Measurements from ENCODE around the gene GRIK5. TPM values are rescaled to one million over a fixed set of nuclear protein-coding genes. Genes with fewer than 3 reads are reported as not detected.

Gene GRIK5
- total RNA-seq, 4 donors from 2014 or later: 0.22 to 0.33 TPM; not detected in 2

GRCh38 chr19:42080764-42081375 lies 10.9 kb upstream of the GRIK5 start:
- TF ChIP-seq, protein P1, sequence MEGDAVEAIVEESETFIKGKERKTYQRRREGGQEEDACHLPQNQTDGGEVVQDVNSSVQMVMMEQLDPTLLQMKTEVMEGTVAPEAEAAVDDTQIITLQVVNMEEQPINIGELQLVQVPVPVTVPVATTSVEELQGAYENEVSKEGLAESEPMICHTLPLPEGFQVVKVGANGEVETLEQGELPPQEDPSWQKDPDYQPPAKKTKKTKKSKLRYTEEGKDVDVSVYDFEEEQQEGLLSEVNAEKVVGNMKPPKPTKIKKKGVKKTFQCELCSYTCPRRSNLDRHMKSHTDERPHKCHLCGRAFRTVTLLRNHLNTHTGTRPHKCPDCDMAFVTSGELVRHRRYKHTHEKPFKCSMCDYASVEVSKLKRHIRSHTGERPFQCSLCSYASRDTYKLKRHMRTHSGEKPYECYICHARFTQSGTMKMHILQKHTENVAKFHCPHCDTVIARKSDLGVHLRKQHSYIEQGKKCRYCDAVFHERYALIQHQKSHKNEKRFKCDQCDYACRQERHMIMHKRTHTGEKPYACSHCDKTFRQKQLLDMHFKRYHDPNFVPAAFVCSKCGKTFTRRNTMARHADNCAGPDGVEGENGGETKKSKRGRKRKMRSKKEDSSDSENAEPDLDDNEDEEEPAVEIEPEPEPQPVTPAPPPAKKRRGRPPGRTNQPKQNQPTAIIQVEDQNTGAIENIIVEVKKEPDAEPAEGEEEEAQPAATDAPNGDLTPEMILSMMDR (IDR thresholded peaks at IDR 0.05; ENCODE audit: low read depth): no peak

DNA sequence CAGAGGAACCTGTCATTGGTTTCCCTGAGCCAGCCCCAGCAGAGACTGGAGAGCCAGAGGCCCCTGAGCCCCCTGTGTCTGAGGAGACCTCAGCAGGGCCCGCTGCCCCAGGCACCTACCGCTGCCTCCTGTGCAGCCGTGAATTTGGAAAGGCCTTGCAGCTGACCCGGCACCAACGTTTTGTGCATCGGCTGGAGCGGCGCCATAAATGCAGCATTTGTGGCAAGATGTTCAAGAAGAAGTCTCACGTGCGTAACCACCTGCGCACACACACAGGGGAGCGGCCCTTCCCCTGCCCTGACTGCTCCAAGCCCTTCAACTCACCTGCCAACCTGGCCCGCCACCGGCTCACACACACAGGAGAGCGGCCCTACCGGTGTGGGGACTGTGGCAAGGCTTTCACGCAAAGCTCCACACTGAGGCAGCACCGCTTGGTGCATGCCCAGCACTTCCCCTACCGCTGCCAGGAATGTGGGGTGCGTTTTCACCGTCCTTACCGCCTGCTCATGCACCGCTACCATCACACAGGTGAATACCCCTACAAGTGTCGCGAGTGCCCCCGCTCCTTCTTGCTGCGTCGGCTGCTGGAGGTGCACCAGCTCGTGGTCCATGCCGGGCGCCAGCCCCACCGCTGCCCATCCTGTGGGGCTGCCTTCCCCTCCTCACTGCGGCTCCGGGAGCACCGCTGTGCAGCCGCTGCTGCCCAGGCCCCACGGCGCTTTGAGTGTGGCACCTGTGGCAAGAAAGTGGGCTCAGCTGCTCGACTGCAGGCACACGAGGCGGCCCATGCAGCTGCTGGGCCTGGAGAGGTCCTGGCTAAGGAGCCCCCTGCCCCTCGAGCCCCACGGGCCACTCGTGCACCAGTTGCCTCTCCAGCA lies 10.1 kb upstream of the GRIK5 start:
- TF ChIP-seq, protein P1 (IDR thresholded peaks at IDR 0.05; ENCODE audit: low read depth): no peak

- TF ChIP-seq, protein P1 (IDR thresholded peaks at IDR 0.05; ENCODE audit: low read depth): no peak
These were observed 9.3 kb upstream of the GRIK5 start for GRCh38 chr19:42079276-42079669.

GRCh38 chr19:42078538-42079275 lies 8.7 kb upstream of the GRIK5 start:
- TF ChIP-seq, protein P1 (IDR thresholded peaks at IDR 0.05; ENCODE audit: low read depth): no peak

DNA sequence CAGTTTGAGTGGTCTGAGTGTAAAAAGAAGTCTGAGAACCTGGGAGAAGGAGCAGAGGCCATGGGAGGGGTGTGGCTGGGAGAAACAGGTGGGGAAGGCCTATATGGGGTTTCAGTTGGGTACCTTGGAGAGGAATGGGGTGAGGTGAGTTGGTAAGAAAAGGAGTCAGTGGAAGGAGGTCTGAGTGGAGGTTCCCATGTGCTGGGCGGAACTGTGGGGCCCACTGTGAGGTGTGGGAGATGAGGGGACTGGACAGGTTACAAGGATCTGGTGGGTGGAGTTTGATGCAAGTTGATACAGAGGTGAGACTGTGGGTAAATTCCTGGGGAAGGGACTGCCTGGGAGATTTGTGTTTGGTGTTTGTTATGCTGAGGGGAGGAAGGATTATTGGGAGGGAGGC lies 8.1 kb upstream of the GRIK5 start:
- TF ChIP-seq, protein P1 (IDR thresholded peaks at IDR 0.05; ENCODE audit: low read depth): no peak

DNA sequence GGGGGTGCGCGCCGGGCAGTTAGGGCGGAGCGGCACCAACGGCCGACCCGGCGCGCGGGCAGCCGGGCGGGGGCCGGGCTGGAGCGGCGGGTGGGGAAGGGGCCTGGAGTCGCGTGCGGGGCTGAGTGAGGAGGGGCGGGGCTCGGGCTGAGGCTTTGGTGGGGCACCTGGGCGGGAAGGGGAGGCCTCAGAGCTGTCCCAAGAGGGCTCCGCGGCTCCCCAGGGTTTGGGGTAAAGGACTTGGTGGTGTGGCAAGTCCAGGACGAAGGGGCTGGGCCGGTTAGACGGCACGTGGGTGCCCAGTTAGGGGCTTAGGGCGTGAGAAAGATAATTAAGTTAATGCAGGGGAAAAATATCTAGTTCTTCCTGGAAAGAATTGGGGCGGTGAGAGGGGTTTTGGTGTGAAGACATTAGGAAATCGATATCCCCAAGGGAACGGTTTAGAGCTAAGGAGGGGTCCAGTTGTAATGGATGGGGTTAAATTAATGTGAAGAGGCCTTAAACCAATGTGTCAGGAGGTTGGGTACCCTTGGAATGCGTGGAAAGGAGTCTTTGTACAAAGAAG lies 6.5 kb upstream of the GRIK5 start:
- TF ChIP-seq, protein P1 (IDR thresholded peaks at IDR 0.05; ENCODE audit: low read depth): no peak
